ENCODE results near the gene ASIC1. TPM values are rescaled to one million over a fixed set of nuclear protein-coding genes. Genes with fewer than 3 reads are reported as not detected.

ASIC1 gene
- total RNA-seq, 1 experiment from 2014 or later, result 4.3 TPM

GRCh38 chr12:50060120-50060468 lies 2.7 kb downstream of the ASIC1 start:
- no peak for DNase-seq (ENCODE audit: low read depth)

DNA sequence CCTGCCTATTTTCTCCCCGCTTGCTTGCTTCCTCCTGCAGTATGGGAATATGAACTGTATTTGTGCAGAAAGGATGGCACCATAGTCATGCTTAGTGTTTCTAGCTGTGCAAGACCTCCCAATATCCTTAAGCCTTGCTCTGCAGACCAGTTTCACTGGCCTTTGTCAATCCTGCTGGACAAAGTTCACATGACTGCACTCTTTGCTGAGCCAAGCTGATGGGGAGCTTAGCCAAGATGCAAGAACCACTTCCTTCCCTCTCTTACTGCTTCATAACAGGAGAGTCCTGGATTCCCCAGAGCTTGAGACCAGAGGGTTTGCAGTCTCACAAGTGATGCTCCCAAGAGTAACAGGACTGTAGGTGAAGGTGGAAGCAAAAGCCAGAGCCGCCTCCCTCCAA lies 3.8 kb downstream of the ASIC1 start:
- no peak for DNase-seq (ENCODE audit: low read depth)

GRCh38 chr12:50061946-50062686 lies 4.7 kb downstream of the ASIC1 start:
- no peak for DNase-seq (ENCODE audit: low read depth)

DNA sequence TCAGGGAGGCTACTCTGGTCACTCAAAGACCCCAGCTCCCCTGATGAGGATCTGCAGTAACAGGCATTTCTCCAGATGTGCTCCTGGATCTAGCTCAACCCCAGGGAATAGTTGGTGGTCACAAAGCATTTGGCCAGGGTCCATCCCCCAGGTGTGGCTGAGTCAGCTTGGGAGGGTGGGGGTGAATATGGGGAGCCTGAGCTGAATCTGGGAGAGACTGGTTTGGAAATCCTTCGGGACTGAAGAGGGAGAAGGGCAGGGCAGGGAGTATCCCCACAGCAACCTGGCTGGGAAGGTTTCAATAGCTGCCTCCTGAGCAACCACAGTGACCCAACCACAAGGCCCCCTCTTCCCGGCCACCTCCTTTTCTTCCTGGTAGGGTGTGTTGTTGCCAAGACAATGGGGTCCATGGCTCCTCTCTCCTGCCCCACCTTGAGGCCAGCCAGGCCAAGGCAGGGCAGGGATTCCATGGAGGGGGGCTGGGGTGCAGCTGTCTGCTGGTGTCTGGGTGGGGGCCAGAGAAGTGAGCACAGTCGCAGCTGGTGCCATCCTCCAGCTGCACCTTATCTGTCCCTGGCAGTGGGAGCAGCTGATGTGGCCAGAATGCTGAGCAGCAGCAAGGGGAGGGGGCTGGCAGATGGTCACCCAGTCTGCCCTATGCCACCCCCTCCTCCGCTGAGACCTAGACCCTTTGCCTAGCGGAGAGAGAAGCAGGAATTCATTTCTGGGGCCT lies 5.5 kb downstream of the ASIC1 start:
- peak; percentile 36 for DNase-seq (ENCODE audit: low read depth)

DNA sequence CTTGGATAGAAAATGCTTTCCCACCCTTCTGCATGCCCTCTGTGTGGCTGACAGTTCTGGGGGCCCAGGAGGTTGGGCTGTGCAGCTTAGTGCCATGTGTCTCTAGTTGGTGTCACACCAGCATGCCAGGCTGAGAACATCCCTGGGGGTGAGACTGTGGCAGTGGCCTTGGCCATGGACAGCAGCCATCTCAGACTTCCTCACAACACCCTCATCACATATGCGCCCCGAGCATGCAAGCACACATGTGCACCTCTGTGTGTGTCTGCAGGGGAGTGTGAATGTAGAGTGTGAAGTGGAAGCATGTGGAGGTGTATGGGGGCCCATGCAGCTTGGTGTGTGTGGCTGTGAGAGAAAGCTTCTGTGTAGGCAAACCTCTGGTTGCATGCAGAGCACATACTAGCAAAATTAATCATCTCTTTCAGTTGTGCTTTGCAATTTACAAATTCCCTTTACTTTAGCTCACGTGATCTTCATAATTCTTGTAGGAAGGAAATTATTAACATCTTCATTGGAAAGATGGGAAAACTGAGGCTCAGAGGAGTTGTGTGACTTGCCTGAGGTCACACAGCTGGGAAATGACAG lies 8.4 kb downstream of the ASIC1 start:
- no peak for DNase-seq (ENCODE audit: low read depth)

DNA sequence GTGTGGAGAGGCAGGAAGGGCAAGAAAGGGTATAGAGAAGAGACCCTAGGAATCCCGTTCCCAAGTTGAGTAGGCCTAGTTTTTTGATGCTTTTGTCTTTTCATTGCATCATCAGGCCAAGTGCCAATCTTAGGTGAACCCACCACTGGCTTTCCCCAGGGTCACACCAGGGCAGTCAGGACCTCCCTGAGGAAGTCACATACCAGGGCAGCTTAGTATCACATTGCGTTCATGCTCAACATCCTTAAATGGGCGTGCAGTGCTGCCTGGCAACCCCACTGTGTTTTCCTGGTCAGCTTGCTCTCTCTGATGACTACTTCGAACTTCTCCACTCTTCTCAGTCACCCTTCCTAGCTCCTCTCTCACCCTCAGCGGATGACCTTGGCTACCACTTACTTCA lies 9.0 kb downstream of the ASIC1 start:
- DNase-seq (ENCODE audit: low read depth), result peak; percentile 72

- no peak for DNase-seq (ENCODE audit: low read depth)
Measured at GRCh38 chr12:50069069-50069468, 11.7 kb downstream of the ASIC1 start.

GRCh38 chr12:50069539-50069938 lies 12.1 kb downstream of the ASIC1 start:
- DNase-seq (ENCODE audit: low read depth), result no peak

DNA sequence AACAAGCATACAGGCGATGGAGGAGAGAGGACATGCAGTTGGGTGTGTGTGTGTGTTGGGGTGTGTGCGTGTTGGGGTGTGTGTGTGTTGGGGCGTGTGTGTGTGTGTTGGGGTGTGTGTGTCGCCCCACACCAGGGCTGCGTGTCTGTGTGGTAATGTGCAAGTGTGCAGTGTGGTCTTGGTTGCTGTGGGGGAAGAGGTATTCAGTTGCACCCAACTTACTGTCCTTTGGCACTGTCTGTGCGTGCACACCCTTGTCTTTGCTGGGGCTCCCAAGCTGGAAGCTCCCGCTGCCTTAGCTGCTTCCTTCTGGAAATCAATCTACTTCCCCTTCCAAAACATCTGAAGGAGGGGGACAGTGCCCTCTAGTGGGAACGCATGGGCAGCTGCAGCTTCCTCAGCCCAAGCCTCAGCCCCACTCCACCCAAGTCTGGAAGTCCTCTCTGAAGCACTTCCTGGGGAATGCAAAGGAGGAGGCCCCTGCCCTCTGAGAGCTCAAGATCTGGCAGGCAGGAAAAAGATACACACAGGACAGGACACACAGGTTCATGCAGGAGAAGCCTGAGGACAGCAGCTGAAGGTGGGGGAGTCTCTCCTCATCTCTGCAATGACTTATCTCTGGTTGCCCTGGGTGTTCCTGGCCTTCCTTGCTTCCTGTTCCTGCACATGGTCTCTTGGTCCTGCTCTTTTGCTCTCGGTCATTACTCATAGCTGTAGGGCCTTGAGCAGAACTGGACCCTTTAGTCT lies 13.1 kb downstream of the ASIC1 start:
- DNase-seq (ENCODE audit: low read depth), result peak; percentile 79

DNA sequence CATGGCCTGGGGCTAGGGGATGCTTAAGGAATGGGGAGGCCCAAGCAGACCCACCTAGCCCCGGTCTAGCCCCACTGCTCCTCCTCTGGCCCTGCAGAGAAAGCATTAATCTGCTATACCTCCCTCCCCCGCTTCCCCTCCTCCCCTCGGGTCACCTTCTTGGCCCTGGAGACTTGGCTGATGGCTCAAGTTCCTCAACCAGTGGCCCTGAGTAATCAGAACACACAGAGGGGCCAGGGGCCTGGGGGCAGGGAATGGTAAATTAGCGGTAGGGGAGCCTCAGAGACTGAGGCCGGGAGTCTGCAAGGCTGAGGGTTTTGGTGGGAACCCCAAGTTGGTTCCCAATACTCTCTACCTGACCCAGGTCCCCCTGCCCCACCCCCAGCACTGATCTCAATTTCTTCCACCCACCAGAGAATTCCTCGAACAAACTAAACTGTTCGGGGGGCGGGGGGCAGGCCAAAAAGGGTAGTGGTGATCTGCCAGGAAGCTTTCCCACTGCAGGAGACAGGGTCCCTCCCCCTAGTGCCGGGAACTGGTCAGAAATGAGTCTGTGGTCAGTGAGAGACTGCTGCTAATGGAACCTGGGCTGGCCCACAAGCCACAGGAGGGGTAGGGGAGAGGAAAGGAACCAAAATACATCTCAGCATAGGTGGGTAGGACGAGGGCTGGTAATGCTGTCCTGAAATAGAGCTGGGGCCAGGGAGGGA lies 15.0 kb downstream of the ASIC1 start:
- no peak for DNase-seq (ENCODE audit: low read depth)

DNA sequence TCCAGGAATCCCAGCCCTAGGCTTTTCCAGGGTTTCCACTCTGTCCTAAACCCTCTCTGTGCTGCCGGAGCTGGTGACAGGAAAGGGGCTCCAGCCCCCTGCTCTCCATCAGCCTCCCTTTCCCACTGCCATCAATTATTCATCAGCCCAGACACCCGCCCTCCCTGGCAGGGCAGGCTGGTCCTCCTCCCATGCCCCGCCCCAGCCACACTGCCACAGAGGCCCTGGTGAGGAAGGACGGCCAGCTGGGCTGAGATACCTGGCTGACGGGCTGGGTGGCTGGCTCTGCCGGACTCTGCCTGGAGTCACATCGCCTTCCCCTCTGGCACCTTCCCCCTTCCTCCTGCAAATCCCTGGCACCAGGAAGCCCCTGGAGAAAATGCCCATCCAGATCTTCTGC lies 15.8 kb downstream of the ASIC1 start:
- DNase-seq (ENCODE audit: low read depth), result no peak

DNA sequence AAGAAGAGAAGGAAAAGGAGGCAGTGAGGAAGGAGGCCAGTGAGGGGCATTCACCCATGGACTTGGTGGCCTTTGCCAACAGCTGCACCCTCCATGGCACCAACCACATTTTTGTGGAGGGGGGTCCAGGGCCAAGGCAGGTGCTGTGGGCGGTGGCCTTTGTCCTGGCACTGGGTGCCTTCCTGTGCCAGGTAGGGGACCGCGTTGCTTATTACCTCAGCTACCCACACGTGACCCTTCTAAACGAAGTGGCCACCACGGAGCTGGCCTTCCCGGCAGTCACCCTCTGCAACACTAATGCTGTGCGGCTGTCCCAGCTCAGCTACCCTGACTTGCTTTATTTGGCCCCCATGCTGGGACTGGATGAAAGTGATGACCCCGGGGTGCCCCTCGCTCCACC lies 16.3 kb downstream of the ASIC1 start:
- no peak for DNase-seq (ENCODE audit: low read depth)

DNA sequence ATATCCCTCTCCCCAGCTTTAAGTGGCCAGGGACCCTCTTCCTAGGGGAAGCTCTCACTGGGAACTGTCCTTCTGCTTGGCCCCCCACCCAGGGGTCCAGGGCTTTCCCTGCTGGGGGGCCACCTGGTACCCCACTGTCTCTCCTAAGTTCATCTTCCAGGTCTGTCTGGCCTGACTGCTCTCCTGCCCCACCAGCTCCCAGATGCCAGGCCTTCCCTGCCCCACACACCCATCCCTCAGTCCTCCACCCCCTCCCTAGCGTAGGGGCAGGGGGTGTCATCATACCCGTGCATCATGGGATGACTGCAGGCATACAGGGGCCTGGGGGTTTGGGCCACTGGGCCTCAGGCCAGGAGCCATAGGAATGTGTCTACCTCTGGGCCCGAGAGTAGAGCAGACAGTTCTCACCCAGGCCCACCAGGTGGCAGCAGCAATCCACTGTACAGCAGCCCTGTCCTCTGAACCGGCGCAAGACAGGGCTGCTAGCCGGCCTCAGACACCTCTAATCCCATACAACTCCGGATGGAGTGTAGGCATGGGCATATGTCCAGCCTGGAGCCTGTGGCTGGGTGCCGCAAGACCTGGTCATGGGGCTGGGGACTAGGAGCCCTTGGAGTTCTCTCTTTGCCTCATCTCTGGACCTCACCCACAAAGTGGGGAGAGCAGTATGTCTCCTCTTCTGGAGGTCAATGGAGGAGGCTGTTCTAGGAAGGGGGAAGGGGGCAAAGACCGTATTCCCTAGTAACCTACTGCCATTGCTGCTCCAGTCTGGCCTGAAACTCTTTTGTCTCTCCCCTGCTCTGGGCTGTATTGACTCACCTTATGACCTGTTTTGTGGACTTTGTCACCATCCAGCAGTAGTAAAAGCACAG lies 17.8 kb downstream of the ASIC1 start:
- DNase-seq (ENCODE audit: low read depth), result peak; percentile 77

DNA sequence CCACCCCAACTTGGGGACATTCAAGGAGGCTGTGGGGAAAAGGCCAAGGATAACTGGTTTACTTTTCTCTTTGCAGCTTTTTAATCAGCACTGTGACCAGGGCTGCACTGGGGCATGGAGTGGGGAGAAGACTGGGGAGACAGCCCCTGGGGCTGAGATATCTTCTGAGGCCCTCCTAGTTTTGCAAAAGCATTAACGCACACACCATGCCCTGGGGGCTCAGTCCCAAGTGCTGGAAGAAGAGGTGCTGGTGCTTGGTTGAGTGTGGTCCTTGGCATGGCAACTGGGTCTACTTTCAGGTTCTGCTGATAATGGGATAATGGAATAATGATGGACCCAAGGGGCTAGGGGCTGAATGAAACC lies 18.4 kb downstream of the ASIC1 start:
- no peak for DNase-seq (ENCODE audit: low read depth)

- no peak for DNase-seq (ENCODE audit: low read depth)
Measured at GRCh38 chr12:50077099-50077498, 19.7 kb downstream of the ASIC1 start.

GRCh38 chr12:50078281-50078680 lies 20.9 kb downstream of the ASIC1 start:
- no peak for DNase-seq (ENCODE audit: low read depth)

- DNase-seq (ENCODE audit: low read depth), result no peak
Measured at GRCh38 chr12:50079771-50080170, 22.4 kb downstream of the ASIC1 start.

- no peak for DNase-seq (ENCODE audit: low read depth)
Measured at GRCh38 chr12:50081096-50081808, 23.9 kb downstream of the ASIC1 start.

DNA sequence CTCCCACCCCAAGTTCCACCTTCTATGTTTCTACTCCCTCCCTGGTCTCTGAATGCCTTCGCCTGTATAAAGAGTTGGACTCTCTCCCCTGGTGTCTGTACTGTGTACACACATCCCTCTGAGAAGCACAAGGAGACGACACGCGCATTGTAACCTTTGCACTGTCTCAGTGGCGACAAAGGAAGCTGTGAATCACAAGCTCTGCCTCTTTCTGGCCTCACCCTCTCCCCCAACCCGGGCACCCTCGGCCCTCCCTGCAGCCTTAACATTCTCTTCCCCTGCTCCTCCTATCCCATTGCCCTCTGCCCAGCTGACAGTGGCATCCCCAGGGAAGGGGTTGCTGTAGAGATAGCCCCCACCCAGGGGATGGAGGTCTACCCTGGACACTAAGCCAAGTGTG lies 25.2 kb downstream of the ASIC1 start:
- DNase-seq (ENCODE audit: low read depth), result no peak

DNA sequence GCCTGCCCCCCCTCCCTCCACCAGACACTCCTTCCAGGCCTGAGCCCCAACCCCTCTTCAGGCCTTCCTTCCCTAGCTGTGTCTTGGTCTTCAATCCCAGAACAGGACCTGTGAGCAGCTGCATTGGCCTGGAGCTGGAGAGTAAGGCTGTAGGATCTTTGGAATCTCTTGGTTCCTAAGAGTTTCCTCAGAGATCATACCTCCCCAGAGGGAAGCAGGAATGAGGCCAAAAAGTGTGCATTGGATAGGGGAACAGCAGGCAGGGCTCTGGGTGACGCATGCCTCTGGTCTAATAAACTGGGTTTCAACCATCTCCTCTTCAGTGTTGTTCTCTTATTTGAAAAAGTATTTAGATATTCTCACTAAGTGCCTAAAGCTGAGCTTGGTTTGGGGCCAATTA lies 25.9 kb downstream of the ASIC1 start:
- no peak for DNase-seq (ENCODE audit: low read depth)
